GM19372 (cell line): ENCODE measurements around the gene ANO1.

ENCODE experiments used
- ATAC-seq: cut with Tn5 transposase; IDR thresholded peaks from one replicate; pipeline ENCODE4 v1.9.1; 2021; ENCODE audit warnings: mild to moderate bottlenecking, low read depth, moderate library complexity; ENCODE audit not compliant: unreplicated experiment

Gene ANO1

DNA sequence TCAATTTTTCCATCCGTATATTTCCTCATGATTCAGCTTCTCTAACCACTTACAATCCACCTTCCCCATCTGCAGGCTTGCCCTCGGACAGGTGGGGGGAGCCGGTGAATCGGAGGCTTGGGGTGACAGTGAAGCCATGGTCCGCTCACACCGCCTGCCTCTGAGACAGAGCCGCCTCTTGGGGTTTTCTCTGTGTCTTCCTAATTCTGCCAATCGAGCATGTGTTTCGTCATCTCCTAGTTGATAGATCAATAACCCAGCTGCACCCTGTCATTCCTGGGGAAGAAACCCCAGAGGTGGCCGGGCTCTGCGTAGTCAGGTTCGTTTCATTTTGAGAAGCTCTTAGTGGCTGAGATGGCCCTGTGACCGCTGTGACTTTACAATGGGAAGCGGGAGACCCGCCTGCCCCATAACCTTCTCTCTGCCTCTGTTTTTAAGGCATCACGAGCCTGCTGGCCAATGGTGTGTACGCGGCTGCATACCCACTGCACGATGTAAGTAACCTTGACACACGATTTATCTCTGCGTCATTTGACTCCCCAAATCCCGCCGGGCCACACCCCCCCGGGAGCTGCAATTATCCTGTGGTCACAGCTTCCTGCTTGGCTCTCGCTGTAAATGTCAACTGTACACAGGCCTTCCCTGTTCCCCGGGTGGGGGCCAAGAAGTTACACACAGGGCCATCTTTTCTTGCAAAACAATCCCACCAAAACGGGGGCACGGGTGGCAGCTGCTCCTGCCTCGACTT is 33.3 kb downstream of the ANO1 start:
- ATAC-seq = no peak

DNA sequence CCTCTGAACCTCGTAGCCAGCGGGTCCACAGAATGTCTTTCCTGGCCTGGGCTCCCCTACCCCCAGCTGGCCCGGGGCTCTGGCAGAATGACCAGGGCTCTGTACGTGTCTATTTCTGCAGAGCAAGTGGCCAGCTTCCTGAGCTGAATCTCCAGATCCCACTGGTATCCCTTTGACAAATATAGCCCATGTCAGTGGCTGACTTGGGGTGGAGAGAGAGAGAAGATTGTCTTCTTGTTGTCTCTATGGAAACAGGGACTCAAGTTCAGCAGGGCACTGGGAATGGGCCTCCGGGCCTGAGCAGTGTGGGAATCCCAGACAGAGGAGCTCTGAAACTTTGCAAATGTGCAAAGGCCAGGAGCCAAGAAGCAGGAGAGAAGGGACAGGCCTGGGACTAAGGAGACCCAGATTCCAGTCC is 33.9 kb downstream of the ANO1 start:
- no peak for ATAC-seq

DNA sequence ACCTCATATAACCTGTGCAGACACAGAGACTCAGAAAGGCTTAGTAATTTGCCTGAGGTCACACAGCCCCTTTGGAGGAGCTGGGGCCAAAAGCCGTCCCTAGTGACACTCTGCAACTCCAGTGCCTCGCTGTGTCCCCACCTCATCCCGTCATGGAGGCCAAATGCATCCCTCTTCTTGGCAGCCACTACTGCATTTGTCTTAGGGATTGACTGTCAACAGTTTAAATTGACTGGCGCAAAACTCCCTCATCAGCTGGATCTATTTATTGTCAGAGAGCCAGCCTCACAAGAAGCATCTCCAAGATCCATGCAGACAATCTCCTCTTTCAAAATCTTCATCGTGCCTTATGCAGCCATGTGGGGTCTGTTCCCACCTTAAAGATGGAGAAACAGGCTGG is 35.7 kb downstream of the ANO1 start:
- ATAC-seq = no peak

DNA sequence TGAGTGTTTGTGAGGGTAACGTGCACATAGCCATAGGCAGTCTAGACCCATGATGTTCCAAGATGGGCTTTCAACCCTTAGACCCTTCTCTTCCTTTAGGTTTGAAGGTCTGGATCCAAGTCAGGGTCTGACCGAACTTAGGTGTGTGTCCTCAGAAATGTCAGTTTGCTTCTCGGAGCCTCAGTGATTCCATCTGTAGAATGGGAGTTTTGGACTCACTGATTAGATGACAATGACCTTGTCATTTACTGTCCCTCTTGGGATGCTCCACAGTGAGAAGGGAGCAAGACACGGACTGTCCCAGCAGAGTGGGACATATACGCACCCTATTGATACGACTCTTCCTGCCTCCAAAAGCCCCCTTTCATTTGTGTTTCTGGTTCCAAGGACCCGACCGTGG is 37.7 kb downstream of the ANO1 start:
- ATAC-seq = no peak

DNA sequence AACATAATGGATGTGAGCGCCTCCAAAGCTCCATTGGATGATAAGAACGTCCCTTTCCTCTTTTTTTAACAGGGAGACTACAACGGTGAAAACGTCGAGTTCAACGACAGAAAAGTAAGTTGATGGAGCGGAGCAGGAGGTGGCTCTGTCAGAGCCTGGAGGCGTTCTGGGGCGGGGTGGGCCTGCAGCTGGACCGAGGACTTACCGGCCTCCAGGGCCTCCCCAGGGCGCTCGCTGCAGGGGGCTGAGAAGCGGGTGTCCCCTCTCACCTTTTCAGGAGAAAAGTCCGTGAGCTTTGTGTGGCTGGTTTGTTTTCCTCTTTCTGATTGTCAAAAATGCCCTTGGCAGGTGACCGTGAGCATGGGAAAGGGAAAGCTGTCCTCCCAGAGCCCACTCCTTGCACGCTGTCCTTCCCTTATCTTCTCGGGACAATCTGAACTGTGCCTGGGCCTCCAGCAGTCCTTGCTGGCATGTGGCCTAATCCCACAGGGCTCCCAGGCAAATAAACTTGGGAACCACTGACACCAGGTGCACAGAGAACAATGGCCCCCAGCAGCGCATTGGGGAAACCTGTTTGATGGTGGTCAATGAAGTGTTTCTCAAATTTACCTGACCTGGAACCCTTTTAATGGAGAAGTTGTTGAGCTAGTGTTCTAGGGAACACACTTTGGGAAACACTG is 38.4 kb downstream of the ANO1 start:
- no peak for ATAC-seq

DNA sequence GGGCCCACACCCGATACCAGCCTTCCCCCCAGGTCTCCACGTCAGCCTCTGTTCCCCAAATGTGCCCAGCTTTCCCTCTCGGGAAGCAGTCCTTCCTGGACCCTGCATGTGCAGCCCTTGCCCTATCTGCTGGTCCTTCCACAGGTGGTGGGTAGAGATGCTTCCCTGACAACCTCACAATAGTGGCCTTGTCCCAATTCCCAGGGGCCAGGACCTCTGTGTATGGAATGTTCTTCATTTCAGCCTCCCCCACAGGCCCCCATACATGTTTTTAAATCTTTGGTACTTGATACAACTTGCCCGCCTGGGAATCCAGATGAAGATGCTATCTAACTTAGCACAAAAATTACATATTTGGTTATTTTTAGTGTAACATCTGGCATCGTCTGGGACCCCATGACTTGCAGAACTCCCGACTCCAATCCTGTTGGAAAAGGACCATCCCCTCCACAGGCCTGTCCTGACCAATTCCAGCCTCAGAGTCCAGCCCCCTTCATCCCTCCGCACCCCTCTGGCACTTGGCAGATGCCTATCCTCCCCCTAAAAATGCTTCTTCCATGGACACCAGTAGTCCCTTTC is 39.5 kb downstream of the ANO1 start:
- ATAC-seq = no peak

DNA sequence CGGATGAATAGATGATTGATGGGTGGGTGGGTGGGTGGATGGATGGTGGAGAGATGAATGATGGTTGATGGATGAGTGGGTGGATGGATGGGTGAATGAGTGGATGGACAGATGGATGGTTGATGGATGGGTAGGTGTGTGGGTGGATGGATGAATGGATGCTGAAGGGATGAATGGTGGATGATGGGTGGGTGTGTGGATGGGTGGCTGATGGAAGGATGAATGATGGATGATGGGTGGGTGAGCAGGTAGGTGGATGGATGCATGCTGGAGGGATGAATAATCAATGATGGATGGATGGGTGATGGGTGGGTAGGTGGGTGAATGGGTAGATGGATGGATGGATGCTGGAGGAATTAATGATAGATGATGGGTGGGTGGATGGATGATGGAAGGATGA is 40.5 kb downstream of the ANO1 start:
- no peak for ATAC-seq

DNA sequence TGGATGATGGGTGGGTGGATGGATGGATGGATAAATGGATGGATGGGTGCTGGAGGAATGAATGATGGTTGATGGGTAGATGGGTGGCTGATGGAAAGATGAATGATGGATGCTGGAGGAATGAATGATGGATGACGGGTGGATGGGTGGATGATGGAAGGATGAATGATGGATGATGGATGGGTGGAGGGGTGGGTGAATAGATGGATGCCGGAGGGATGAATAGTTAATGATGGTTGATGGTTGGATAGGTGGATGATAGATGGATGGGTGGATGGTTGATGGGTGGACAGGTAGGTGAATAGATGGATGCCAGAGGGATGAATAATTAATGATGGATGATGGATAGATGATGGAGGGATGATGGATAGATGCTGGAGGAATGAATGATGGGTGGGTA is 41.4 kb downstream of the ANO1 start:
- ATAC-seq = no peak

DNA sequence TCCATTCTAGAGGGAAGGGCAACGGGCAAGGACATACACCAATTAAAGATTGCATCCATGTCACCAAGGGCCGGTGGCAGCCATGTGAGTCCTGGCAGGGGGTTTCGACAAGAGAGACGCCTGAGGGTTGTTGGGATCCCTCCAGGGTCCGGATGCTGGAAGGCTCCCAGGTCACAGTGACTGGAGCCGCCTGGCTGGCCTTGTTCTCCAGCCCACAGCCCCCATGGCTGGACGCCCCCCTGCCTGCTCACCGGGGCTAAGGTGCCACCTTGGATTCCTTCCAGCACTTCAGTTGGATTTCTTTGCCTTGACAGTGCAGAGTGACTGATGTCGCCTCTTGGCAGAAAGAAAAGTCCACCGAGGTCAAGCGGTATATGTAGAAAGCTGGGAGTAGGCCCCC is 42.6 kb downstream of the ANO1 start:
- ATAC-seq = no peak

DNA sequence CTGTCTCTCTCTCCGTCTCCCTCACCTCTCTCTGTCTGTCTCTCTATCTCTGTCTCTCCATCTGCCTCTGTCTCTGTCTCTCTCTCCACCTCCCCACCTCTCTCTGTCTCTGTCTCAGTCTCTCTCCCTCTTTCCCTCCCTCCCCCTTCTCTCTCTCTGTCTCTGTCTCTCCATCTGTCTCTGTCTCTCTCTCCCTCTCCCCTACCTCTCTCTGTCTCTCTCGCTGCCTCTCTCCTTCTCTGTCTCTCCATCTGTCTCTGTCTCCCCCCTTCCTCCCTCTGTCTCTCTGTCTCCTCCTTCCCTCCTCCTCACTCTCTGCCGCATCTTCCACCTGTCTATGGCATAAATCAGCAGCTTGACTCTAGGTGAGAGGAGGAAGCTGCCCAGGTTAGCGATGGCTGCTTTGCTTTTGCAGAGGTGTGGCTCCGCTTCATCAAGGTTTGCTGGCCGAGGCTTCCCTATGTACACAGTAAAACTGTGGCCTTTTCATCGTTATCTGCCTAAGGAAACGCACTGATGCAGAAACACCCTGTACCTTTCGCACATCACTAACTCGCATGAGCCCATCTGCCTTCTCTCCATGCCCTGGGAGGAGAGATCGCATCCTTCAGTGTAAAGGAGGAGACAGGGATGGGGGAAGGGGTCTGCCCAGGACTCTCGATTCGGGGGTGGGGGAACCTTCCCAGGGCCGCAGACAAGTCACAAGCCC is 44.5 kb downstream of the ANO1 start:
- no peak for ATAC-seq

DNA sequence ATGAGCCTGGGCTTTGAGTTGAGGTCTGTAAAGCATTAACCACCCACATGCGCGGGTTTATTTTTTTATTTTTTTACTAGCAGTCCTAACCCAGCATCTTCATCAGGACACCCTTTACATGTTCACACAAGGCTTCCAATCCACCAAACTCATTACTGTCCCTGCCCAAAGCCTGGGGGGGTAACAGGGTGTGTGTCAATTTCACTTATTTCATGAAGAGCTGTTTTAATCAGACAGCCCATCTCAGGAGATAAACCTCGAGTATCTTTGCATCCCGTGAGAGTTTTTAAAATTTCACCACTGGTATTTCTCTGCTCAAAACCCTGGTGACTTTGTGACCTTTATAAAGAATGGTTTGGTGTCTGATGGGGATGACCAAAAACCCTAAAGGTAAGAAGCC is 45.6 kb downstream of the ANO1 start:
- ATAC-seq = no peak

DNA sequence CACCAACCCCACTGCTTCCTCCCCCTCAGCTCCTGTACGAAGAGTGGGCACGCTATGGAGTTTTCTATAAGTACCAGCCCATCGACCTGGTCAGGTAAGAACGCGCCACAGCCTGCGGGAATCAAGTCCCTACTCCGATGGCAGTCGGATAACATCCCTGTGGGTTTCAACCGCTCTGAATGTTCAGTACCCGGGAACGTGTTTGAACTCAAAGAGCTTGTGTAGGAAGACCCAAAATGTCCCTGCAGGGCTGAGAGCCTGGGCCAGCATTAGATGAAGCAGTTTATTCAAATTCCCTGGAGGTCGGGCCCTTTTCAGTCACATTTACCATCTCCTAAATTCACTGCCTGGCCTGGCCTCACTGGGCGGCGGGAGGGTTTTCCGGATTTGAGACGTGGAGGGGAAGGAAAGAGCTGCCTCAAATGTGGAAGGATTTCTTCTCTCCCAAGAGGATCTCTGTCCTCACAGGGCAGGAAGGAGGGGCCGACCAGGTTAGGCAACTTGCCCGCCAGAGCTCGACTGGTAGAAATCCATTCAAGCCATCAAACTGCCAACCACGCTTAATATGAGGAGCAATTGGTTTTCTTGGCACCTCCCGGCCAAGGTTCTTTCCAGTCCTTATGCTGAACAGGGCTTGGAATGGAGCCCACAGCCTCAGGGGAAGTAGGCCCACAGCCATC is 46.3 kb downstream of the ANO1 start:
- ATAC-seq = no peak

DNA sequence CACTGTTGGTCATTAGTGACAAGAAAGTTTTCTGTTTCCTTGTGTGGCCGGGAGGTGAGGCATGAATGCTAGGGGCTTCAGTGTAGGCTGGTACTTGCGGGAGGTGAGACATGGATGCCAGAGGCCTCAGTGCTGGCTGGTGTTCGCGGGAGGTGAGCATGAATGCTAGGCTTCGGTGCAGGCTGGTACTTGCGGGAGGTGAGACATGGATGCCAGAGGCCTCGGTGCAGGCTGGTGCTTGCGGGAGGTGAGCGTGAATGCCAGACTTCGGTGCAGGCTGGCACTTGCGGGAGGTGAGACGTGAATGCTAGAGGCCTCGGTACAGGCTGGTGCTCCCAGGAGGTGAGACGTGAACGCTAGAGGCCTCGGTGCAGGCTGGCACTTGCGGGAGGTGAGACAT is 48.4 kb downstream of the ANO1 start:
- no peak for ATAC-seq

DNA sequence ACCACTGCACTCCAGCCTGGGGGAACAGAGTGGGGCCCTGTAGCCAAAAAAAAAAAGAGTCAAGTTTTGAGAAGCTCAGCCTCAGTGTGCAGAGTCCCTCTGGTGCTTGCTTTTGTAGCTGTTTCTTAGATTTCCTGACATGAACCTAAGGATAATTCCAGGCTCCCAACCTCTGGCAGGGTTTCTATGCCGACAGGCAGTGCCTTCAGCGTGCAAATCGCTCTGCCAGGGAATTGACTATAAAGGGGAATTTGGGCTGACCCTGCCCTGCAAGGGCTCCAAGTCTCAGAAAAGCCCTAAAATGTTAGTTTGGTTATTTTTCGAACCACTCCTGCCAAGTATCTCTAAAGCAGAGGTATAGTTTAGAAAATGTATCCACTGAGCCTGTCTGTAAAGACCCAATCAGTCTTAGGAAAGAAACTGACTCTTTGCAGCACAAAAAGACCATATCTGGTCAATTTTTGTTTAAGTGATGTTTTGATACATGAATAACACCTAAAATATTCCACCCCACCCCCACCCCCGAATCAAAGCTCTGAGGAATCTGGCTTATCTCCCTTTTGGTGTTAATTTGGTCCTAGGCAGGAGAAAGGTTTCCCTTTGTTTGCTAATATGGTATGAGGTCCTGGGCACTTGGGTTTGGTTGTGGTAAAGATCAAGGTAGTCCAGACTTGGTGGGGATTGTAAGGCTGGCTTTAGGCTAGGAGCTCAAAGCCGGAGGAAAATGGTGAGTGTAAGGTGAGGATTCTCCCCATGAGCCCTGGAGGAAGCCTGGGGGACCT is 49.7 kb downstream of the ANO1 start:
- no peak for ATAC-seq

DNA sequence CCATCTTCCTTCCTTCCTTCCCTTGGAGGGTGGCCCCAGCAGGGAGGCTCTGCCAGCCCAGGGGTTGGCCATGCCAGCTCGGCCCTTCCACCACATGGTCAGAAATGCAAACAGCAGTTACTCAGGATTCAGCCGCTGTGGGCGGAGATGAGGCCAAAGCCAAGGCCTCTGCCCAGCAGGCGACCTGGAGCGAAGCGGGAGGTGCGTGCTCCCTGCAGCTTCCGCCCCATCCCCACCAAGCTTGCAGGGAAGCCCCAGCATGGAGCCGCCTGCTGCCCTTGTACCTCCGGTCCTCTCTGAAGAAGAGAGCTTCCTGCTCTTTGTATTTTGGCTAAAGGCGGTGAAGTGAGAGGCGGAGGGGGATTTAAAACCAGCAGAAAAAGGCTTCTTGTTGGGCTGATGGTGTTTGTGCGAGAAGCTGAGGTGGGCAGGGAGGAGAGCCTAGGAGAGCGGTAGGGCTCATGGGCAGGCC is 50.4 kb downstream of the ANO1 start:
- no peak for ATAC-seq

DNA sequence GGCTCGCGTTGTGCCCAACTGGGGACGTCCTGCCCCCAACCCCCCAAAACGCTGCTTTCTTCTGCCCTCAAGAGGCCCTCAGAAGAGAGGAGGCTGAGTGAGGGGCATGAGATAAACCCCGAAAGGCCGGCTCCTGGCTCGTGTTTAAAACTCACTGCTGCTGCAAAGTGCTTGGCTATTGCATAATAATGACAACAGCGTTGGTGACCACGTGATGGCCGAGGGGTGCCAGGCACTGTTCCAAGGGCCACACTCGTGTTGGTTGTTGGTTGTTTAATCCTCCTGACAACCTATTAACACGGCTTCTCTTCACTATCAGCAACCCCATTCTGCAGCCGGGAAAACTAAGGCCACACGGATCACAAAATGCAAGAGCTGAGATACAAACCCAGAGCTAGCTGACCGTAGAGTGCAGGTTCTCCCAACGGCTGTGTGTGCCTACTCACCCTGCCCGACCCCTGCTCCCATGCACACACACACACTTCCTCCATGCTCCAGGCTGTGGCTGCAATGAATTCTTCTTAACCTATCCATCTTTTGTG is 51.0 kb downstream of the ANO1 start:
- ATAC-seq = no peak

DNA sequence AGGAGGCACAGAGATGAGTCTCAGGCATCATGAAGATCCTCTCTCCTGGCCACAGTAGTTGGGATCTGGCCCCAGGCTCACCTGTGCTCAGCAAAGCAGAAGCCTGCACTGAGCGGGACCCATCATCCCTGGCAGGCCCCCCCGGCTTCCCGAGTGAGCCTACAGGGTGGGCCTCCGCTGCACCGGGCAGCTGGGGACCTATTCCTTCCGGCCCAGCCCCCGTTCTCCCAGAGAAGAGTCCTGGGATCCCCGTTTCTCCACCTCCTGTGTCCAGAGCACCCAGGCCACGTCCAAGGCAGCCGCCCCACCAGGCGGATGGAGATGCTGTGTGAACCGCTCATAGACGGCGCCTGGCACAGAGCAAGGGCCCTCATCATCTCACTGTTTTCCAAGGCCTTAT is 52.5 kb downstream of the ANO1 start:
- no peak for ATAC-seq

DNA sequence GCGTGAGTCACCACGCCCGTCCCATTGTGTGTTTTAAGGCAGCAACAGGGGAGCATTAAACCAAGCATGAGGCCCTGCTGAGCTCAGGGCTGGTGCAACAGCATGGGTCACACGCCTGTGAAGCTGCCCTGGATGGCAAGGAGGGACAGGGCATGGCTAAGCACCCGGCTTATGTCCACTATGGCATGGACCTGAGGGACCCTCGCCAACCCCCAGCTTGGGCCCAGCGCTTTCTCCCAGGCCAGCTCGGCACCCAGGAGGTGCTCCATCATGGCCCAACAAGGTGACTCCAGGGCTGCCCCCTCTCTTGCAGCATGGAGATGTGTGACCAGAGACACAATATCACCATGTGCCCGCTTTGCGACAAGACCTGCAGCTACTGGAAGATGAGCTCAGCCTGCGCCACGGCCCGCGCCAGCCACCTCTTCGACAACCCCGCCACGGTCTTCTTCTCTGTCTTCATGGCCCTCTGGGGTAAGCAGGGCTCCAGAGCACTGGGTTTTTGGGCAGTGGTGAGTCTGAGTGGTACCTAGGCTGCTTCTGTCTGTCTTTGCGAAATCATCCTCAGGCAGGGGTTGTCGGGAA is 53.6 kb downstream of the ANO1 start:
- ATAC-seq = no peak

DNA sequence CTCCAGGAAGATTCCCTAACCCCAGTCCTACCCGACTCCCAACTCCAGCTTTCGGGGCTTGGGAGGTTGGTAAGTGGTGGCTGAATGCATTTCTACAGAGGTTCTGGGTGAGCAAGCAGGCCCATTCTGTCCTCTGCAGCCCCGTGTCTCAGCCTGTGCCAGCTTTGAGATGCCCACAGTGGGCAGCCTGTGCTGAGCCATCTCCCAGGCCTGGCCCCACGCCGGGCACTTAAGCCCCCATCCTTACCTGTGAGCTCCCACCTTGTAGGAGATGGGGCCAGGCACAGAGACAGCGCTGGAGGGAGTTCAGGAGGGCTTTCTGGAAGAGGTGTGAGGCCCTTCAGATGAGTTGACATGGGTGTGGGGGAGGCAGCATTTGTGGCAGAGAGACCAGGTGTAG is 54.5 kb downstream of the ANO1 start:
- no peak for ATAC-seq
